Stimulated activated CD4-positive, alpha-beta T cell treated with anti-CD3 and anti-CD28 coated beads, Interleukin-2, amount 100 ng/mL, for 48 hours (primary cell): Measurements from ENCODE around the gene PPP2R1A.

Experiments used
- DNase-seq, 2 donors: peaks; one replicate each; pipeline ENCODE4 v3.0.0-alpha.2; 2020

Gene PPP2R1A

GRCh38 chr19:52206481-52206880, 16.6 kb downstream of the PPP2R1A start:
- no peak for DNase-seq

- no peak for DNase-seq
These were observed 21.4 kb downstream of the PPP2R1A start for GRCh38 chr19:52211203-52211602.

GRCh38 chr19:52211926-52212571, 22.2 kb downstream of the PPP2R1A start:
- DNase-seq, result no peak

- DNase-seq, result no peak
These were observed 22.9 kb downstream of the PPP2R1A start for GRCh38 chr19:52212572-52213255.

- no peak for DNase-seq
These were observed 24.4 kb downstream of the PPP2R1A start for GRCh38 chr19:52214241-52214640.

GRCh38 chr19:52216401-52216800, 26.5 kb downstream of the PPP2R1A start:
- DNase-seq, result no peak

- no peak for DNase-seq
These were observed 27.7 kb downstream of the PPP2R1A start for GRCh38 chr19:52217576-52217975.

- DNase-seq, result no peak
These were observed 29.8 kb downstream of the PPP2R1A start for GRCh38 chr19:52219611-52220010.

GRCh38 chr19:52221031-52221430, 31.2 kb downstream of the PPP2R1A start:
- DNase-seq, result no peak

GRCh38 chr19:52221831-52222375, 32.1 kb downstream of the PPP2R1A start:
- DNase-seq, result no peak

GRCh38 chr19:52224211-52224610, 34.4 kb downstream of the PPP2R1A start:
- no peak for DNase-seq

- DNase-seq, result peak in 1 of 2 donors; percentile 3
These were observed 36.8 kb downstream of the PPP2R1A start for GRCh38 chr19:52226652-52227051.

- DNase-seq, result no peak
These were observed 37.5 kb downstream of the PPP2R1A start for GRCh38 chr19:52227196-52227940.

GRCh38 chr19:52227980-52228379, 38.1 kb downstream of the PPP2R1A start:
- no peak for DNase-seq

GRCh38 chr19:52229524-52229923, 39.7 kb downstream of the PPP2R1A start:
- no peak for DNase-seq

- no peak for DNase-seq
These were observed 40.8 kb downstream of the PPP2R1A start for GRCh38 chr19:52230685-52231084.

GRCh38 chr19:52231154-52231910, 41.5 kb downstream of the PPP2R1A start:
- no peak for DNase-seq

- no peak for DNase-seq
These were observed 44.6 kb downstream of the PPP2R1A start for GRCh38 chr19:52234406-52234805.

GRCh38 chr19:52237197-52237596, 47.3 kb downstream of the PPP2R1A start:
- DNase-seq, result no peak

GRCh38 chr19:52237771-52238400, 48.0 kb downstream of the PPP2R1A start:
- DNase-seq, result peak; percentile 37 to 47

- no peak for DNase-seq
These were observed 54.2 kb downstream of the PPP2R1A start for GRCh38 chr19:52244021-52244420.

- peak; percentile 39 to 42 for DNase-seq
These were observed 58.4 kb downstream of the PPP2R1A start for GRCh38 chr19:52248241-52248640.
